DOHH2 (cell line): ENCODE results near the gene ARRB1.

ENCODE experiments used
- EZH2phosphoT487 ChIP-seq: fragments of 200-600 bp; sonication (generic); IDR thresholded peaks from 2 replicates; pipeline ENCODE4 v1.6.1; 2017; ENCODE audit warnings: borderline replicate concordance, mild to moderate bottlenecking, antibody characterized with exemption, low read length, moderate library complexity, mixed read lengths
- TF ChIP-seq, protein P1 (sequence below): fragments of 200-600 bp; sonication (generic); IDR thresholded peaks from one replicate; pipeline ENCODE4 v1.5.1; 2014; ENCODE audit warnings: antibody characterized with exemption, mild to moderate bottlenecking, low read depth, low read length; ENCODE audit not compliant: poor library complexity, severe bottlenecking

DNA sequence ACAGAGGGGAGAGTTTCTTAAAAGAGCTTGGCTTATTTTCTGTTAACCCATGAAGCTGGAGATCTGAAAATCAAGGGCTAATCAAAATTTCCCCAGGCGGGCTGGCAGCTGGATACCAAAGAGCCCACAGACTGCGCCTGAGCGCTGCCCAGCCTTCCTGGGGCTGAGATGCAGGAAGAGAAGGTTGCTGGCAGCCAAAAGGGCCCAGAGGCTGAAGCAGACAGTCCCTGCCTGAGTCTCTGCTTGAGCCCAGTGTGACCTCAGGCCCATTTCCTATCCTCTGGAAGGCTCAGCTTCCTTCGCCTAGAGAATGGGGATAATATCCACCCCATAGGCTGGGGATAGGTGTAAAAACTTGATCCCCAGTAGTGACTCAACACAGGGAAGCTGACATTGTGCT lies 49.1 kb downstream of the ARRB1 start:
- TF ChIP-seq, protein P1, sequence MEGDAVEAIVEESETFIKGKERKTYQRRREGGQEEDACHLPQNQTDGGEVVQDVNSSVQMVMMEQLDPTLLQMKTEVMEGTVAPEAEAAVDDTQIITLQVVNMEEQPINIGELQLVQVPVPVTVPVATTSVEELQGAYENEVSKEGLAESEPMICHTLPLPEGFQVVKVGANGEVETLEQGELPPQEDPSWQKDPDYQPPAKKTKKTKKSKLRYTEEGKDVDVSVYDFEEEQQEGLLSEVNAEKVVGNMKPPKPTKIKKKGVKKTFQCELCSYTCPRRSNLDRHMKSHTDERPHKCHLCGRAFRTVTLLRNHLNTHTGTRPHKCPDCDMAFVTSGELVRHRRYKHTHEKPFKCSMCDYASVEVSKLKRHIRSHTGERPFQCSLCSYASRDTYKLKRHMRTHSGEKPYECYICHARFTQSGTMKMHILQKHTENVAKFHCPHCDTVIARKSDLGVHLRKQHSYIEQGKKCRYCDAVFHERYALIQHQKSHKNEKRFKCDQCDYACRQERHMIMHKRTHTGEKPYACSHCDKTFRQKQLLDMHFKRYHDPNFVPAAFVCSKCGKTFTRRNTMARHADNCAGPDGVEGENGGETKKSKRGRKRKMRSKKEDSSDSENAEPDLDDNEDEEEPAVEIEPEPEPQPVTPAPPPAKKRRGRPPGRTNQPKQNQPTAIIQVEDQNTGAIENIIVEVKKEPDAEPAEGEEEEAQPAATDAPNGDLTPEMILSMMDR, result no peak
- no peak for TF ChIP-seq EZH2phosphoT487
